PC-3 (cell line): ENCODE results near the gene PIEZO2.

ENCODE experiments used
- EZH2 ChIP-seq: fragments of 300-600 bp; sonication (generic); IDR thresholded peaks from one replicate; pipeline ENCODE4 v1.6.1; 2017; ENCODE audit warnings: antibody characterized with exemption, mild to moderate bottlenecking, low read length; ENCODE audit not compliant: unreplicated experiment
- EZH2phosphoT487 ChIP-seq: fragments of 300-600 bp; sonication (generic); IDR thresholded peaks from 2 replicates; pipeline ENCODE4 v1.6.1; 2018; ENCODE audit warnings: mild to moderate bottlenecking, antibody characterized with exemption, low read length, borderline replicate concordance
- TF ChIP-seq, protein P1 (sequence below): fragments of 300-600 bp; sonication (generic); conservative IDR thresholded peaks from 2 replicates; pipeline ENCODE4 v1.5.1; 2017; ENCODE audit warnings: antibody characterized with exemption, low read depth, mild to moderate bottlenecking, low read length

DNA sequence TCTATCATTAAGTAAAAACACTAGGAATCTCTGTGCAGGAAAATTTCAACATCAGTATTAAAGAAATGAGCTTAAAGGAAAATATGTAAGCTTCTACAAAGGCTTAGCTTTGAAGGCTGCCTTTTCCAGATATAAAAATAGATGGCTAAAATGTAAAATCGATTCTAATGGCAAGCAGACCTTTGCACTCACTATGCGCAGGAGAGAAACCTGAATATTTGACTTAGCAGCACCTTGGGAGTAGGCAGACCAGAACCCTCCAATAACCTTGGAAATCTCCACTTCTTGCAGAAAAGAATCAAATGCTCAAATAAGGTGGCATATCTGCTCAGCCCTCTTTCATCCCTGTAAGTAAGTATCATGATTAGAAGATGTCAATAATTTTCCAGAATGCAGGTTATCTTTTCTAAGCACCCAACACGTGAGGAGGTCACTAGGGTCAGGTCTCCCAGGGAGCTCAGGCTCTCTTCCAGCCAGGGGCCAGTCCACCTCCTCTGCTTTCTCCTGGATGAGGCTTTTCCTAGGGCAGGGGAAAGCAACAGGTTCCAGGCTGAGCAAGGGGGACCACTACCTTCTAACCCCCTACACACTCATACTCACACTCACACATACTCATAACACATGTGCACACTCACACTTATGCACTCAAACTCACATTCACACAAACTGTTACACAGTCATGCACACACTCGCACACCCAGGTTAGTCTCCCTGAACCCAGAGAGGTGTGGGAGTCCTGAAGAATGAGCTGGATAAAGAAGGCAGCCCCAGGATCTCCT lies 3.8 kb downstream of the PIEZO2 start:
- TF ChIP-seq, protein P1, sequence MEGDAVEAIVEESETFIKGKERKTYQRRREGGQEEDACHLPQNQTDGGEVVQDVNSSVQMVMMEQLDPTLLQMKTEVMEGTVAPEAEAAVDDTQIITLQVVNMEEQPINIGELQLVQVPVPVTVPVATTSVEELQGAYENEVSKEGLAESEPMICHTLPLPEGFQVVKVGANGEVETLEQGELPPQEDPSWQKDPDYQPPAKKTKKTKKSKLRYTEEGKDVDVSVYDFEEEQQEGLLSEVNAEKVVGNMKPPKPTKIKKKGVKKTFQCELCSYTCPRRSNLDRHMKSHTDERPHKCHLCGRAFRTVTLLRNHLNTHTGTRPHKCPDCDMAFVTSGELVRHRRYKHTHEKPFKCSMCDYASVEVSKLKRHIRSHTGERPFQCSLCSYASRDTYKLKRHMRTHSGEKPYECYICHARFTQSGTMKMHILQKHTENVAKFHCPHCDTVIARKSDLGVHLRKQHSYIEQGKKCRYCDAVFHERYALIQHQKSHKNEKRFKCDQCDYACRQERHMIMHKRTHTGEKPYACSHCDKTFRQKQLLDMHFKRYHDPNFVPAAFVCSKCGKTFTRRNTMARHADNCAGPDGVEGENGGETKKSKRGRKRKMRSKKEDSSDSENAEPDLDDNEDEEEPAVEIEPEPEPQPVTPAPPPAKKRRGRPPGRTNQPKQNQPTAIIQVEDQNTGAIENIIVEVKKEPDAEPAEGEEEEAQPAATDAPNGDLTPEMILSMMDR = no peak
- TF ChIP-seq EZH2 = no peak
- no peak for TF ChIP-seq EZH2phosphoT487
